HG02884 (cell line): ENCODE measurements around the gene ZDHHC9.
A peak's percentile ranks its signal among the peaks of the same experiment; 100 is the strongest.

ENCODE experiments used
- ATAC-seq: cut with Tn5 transposase; IDR thresholded peaks from one replicate; pipeline ENCODE4 v1.9.1; 2021; ENCODE audit warnings: mild to moderate bottlenecking, moderate library complexity; ENCODE audit not compliant: unreplicated experiment

Gene ZDHHC9

GRCh38 chrX:129787336-129788055, 56.2 kb downstream of the ZDHHC9 start:
- ATAC-seq: no peak

GRCh38 chrX:129786210-129786651, 57.5 kb downstream of the ZDHHC9 start:
- peak; percentile 80 for ATAC-seq

GRCh38 chrX:129785160-129785947, 58.3 kb downstream of the ZDHHC9 start:
- ATAC-seq: no peak

GRCh38 chrX:129784371-129784770, 59.3 kb downstream of the ZDHHC9 start:
- no peak for ATAC-seq

- ATAC-seq: no peak
Measured at GRCh38 chrX:129783291-129783713, 60.4 kb downstream of the ZDHHC9 start.

GRCh38 chrX:129782706-129783105, 61.0 kb downstream of the ZDHHC9 start:
- ATAC-seq: no peak

GRCh38 chrX:129781680-129782495, 61.8 kb downstream of the ZDHHC9 start:
- ATAC-seq: no peak

GRCh38 chrX:129781134-129781672, 62.5 kb downstream of the ZDHHC9 start:
- ATAC-seq: peak; percentile 56

- no peak for ATAC-seq
Measured at GRCh38 chrX:129780441-129781105, 63.1 kb downstream of the ZDHHC9 start.

- ATAC-seq: no peak
Measured at GRCh38 chrX:129779747-129780146, 63.9 kb downstream of the ZDHHC9 start, which contains the start of gene SASH3. Gene SASH3 (plus strand): TSS chrX:129779949. CDS start chrX:129780098, 149 bp downstream.

- no peak for ATAC-seq
Measured at GRCh38 chrX:129779086-129779672, 64.5 kb downstream of the ZDHHC9 start.

GRCh38 chrX:129777218-129778030, 66.3 kb downstream of the ZDHHC9 start:
- ATAC-seq: peak; percentile 27

GRCh38 chrX:129773649-129774458, 69.8 kb downstream of the ZDHHC9 start:
- ATAC-seq: no peak

- peak; percentile 59 for ATAC-seq
Measured at GRCh38 chrX:129772796-129773431, 70.8 kb downstream of the ZDHHC9 start.

- ATAC-seq: no peak
Measured at GRCh38 chrX:129771266-129771995, 72.3 kb downstream of the ZDHHC9 start.

GRCh38 chrX:129769467-129770154, 74.1 kb downstream of the ZDHHC9 start:
- peak; percentile 40 for ATAC-seq
